ENCODE results near the gene RBMS3.
"Not testable (repeated sequence)": the region's sequence is repeated elsewhere in the genome, so short reads cannot be mapped to it uniquely, and the experiment has no call there.

RBMS3 gene

GRCh38 chr3:29627136-29628117, 346.6 kb downstream of the RBMS3 start:
- no peak for DNase-seq (ENCODE audit: low spot score)

- DNase-seq (ENCODE audit: low spot score) = no peak
Observed at GRCh38 chr3:29628795-29629194, 347.9 kb downstream of the RBMS3 start.

- DNase-seq (ENCODE audit: low spot score) = no peak
Observed at GRCh38 chr3:29635888-29636287, 355.0 kb downstream of the RBMS3 start.

- no peak for DNase-seq (ENCODE audit: low spot score)
Observed at GRCh38 chr3:29637068-29637467, 356.2 kb downstream of the RBMS3 start.

- no peak for DNase-seq (ENCODE audit: low spot score)
Observed at GRCh38 chr3:29639578-29640290, 358.9 kb downstream of the RBMS3 start.

- DNase-seq (ENCODE audit: low spot score) = no peak
Observed at GRCh38 chr3:29642393-29643033, 361.6 kb downstream of the RBMS3 start.

- no peak for DNase-seq (ENCODE audit: low spot score)
Observed at GRCh38 chr3:29643034-29643425, 362.2 kb downstream of the RBMS3 start.

GRCh38 chr3:29644261-29644660, 363.4 kb downstream of the RBMS3 start:
- DNase-seq (ENCODE audit: low spot score) = no peak

GRCh38 chr3:29644956-29645636, 364.2 kb downstream of the RBMS3 start:
- no peak for DNase-seq (ENCODE audit: low spot score)

GRCh38 chr3:29646043-29646442, 365.2 kb downstream of the RBMS3 start:
- DNase-seq (ENCODE audit: low spot score) = no peak

GRCh38 chr3:29649815-29650547, 369.1 kb downstream of the RBMS3 start:
- DNase-seq (ENCODE audit: low spot score) = no peak

GRCh38 chr3:29653680-29654079, 372.8 kb downstream of the RBMS3 start:
- DNase-seq (ENCODE audit: low spot score) = no peak

GRCh38 chr3:29655015-29655747, 374.3 kb downstream of the RBMS3 start:
- no peak for DNase-seq (ENCODE audit: low spot score)

- DNase-seq (ENCODE audit: low spot score) = no peak
Observed at GRCh38 chr3:29665688-29666087, 384.8 kb downstream of the RBMS3 start.

- no peak for DNase-seq (ENCODE audit: low spot score)
Observed at GRCh38 chr3:29668233-29668632, 387.4 kb downstream of the RBMS3 start.

- DNase-seq (ENCODE audit: low spot score) = no peak
Observed at GRCh38 chr3:29668728-29669127, 387.9 kb downstream of the RBMS3 start.

- DNase-seq (ENCODE audit: low spot score) = not testable (repeated sequence)
Observed at GRCh38 chr3:29670476-29670875, 389.6 kb downstream of the RBMS3 start.

GRCh38 chr3:29677421-29677820, 396.6 kb downstream of the RBMS3 start:
- DNase-seq (ENCODE audit: low spot score) = no peak

GRCh38 chr3:29679944-29680343, 399.1 kb downstream of the RBMS3 start:
- no peak for DNase-seq (ENCODE audit: low spot score)
